Measurements from ENCODE around the gene MAT2A.

GRCh38 chr2:85536479-85536878 is 2.5 kb upstream of the MAT2A start:
- TF ChIP-seq REST (IDR thresholded peaks at IDR 0.05; ENCODE audit: low read depth) (no peak), MAX (IDR thresholded peaks at IDR 0.05) (no peak), YY1 (IDR thresholded peaks at IDR 0.05; ENCODE audit: extremely low read depth, insufficient replicate concordance, low read depth, low read length) (no peak)

All from HCT116 (cell line).